ENCODE data around the gene LCMT2.

Gene LCMT2, protein sequence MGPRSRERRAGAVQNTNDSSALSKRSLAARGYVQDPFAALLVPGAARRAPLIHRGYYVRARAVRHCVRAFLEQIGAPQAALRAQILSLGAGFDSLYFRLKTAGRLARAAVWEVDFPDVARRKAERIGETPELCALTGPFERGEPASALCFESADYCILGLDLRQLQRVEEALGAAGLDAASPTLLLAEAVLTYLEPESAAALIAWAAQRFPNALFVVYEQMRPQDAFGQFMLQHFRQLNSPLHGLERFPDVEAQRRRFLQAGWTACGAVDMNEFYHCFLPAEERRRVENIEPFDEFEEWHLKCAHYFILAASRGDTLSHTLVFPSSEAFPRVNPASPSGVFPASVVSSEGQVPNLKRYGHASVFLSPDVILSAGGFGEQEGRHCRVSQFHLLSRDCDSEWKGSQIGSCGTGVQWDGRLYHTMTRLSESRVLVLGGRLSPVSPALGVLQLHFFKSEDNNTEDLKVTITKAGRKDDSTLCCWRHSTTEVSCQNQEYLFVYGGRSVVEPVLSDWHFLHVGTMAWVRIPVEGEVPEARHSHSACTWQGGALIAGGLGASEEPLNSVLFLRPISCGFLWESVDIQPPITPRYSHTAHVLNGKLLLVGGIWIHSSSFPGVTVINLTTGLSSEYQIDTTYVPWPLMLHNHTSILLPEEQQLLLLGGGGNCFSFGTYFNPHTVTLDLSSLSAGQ

DNA sequence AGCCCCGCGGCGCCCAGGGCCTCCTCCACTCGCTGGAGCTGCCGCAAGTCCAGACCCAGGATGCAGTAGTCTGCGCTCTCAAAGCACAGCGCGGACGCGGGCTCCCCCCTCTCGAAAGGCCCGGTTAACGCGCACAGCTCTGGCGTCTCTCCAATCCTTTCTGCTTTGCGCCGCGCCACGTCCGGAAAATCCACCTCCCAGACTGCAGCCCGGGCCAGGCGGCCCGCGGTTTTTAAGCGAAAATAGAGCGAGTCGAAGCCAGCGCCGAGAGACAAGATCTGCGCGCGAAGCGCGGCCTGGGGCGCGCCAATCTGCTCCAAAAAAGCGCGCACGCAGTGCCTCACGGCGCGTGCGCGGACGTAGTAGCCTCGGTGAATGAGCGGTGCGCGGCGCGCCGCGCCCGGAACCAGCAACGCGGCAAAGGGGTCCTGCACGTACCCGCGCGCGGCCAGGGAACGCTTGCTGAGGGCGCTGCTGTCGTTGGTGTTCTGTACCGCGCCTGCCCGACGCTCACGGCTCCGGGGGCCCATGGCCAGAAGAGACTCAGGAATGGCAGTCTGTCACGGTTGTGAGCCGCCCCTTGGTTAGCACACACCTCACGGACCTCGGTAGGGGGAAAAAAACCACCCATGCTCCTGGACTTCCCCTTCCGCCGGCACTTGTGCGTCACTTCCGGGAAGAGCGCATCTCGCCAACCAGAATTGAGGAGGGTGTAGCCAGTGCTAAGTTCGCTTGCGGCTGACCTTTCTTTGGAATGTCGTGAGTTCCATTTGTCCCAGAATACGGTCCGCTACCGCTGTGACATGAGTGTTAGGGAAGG is at the start of gene LCMT2:
LCMT2 (minus strand) TSS at position 614 of the 820 bp plus-strand sequence; CDS start at position 530, 84 bp downstream.
- DNase-seq (ENCODE audit: low read depth): peak; percentile 88

DNA sequence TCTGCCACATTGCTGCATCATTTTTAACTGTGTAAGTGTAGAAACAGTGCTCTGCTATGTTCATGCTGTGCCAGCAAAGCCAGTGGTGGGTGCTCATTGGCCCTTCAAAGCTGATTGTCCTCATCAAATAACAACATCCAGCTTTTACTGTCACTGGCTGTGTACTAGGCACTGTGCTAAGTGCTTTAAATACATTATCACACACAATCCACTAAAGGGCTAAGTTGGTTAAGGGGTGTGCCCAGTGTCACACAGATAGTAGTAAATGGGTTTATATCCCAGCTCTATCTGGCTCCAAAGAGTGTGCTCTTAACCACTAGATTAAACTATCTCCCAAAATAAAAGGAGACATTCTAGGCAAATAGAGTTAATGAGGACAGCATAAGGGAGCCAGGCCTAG is 48.2 kb upstream of the LCMT2 start:
- DNase-seq (ENCODE audit: low read depth): no peak

DNA sequence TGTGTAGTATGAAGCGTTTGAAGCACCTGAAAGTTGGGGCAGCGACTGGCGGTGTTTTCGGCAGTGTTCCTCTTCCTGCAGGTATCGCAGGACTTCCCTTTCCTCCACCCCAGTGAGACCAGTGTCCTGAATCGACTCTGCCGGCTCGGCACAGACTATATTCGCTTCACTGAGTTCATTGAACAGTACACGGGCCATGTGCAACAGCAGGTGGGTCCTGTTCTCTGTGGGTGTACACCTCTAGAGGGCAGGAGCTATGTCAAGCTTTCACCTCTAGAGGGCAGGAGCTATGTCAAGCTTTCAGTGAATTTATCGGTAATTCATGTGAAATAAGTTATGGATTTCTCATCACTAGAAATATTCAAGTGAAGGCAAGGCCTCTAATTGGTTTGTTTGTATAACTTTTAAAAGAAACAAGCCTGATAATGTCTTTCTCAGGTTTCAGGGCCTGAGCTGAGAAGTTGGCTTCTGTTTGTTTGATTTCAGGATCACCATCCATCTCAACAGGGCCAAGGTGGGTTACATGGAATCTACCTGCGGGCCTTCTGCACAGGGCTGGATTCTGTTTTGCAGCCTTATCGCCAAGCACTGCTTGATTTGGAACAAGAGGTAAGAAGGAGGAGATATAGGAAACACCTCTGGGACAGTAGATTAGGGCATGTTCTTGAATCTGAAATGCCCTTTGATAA is 45.8 kb upstream of the LCMT2 start:
- DNase-seq (ENCODE audit: low read depth): peak; percentile 5

DNA sequence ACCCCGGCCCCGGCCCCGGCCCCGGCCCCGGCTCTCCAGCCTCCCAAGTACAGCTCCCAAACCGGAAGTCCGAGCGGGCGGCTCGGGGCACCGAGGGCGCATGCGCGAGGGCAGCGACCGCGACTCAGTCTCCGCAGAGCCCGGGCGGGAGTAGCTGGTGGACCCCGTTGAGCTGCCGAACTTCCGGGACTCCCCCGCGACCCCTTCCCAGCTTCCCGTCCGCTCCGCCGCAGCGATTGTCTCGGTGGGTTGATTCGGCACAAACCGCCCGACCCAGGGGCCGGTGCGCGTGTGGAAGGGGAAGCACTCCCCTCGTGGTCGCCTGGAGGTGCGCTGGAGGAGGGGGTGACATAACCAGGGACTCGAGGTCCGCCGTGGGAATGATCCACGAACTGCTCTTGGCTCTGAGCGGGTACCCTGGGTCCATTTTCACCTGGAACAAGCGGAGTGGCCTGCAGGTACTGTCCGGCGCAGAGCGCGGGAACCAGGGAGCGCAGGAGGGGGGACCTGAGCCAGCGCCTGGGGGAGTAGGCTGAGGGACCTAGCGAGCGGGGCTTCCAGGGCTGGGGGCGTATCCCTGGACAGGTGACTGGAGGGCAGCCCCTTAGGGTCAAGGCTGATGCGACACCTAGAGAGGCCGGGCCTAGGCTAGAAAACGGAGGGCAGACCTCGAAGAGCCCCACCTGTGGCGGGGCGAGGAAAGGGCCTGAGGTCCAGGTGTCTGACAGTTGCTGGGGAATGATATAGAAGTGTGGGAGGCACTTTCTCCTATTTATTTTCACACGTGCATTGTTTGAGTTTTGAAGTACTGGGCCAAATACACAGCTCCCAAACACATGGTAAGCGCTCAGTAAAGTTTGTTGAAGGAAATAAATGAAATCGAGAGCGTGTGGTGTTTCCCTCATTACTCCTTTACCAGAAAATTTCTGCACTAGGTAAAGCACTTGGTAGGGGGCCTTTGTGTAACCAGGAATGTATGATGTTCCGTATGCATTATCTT is 40.9 kb upstream of the LCMT2 start, which contains the start of the genes TUBGCP4 and ZSCAN29:
TUBGCP4 (plus strand) TSS at position 127 of the 1,000 bp plus-strand sequence; CDS start at position 381, 254 bp downstream.
ZSCAN29 (minus strand) TSS at position 69 of the 1,000 bp plus-strand sequence. CDS start 1,130 bp downstream, outside the sequence.
- DNase-seq (ENCODE audit: low read depth): peak; percentile 75

DNA sequence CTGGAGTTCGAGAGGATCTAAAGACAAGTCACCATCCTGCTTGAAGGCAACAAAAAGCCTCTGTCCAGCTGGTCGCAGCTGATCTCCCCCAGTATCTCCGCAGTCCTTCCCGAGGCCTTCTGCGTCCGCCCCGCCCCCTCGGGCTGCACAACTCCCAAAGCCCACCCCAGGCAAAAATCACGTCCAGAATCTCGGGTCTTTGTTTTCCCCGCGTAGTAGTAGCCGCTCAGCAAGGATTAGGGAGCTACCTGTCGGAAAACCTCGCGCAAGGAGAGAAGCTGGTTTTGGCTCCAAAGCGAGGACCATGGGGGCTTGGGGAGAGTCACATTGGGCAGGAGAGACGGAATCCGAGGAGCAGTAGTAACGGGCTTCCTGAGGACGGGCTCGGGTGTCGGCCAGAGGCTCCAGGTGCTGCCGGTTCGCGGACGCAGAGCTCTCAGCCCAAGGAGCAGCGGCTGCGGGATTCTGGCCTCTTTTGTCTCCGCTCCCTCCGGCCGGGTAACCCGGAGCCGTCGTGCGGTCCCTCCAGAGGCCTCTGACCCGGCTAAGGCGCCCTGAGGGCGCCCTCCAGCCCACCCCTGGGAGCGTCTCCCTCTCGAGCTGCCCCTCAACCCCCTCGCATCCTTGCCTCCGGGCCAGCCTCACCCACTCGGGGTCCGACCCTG is 40.1 kb upstream of the LCMT2 start:
- DNase-seq (ENCODE audit: low read depth): no peak

DNA sequence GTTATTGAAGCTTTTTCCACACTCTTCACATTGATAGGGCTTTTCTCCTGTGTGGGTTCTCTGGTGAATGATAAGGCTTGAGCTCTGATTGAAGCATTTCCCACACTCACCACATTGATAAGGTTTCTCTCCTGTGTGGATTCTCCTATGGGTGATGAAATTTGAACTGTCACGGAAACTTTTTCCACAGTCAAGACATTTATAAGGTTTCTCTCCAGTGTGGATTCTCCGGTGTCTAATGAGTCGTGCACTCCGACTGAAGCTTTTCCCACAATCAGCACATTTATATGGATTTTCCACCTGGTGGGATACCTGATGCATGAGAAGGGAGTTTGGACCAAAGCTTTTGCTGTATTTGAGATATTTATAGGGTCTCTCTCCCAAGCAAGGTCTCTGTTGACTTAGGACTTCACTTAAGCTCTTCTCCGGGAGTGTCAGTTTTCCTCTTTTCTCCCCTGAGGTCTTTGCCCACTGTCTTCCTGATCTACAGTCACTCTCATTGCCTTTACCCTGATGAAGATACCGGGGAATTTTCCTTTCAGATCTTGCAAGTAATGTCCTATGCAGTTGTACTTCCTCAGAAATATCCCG is 31.0 kb upstream of the LCMT2 start:
- no peak for DNase-seq (ENCODE audit: low read depth)

- DNase-seq (ENCODE audit: low read depth): no peak
Measured at GRCh38 chr15:43360821-43361220, 30.4 kb upstream of the LCMT2 start.

DNA sequence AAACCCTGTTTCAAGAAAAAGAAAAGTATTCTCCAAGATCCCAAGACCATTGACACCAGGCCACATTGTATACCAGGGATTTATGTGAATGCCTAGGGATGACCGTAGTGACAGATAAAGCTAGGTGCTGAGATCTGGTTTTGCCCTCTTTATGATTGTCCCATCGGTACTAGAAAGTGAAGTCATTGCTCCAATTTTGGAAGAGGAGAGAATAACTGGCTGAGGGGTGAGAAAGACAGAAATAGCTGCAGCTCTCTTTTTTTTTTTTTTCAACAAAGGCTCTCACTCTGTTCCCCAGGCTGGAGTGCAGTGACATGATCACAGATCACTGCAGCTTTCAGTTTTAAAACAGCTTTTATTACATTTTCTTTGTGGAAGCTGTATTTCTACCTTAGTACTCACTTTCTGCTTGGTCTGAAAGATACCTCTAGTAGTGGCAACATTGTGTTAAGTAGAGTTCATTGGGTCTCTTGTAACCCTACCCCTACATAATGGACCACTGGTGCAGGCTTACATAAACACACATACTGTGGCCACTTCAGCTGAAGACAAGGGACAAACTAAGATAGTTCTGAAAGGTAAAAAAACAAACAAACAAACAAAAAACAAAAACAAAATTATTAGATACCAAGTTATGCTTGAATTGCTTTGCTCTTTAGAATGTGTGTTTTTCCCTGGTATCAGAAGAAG is 22.5 kb upstream of the LCMT2 start:
- DNase-seq (ENCODE audit: low read depth): no peak

GRCh38 chr15:43347114-43347513 is 16.7 kb upstream of the LCMT2 start:
- DNase-seq (ENCODE audit: low read depth): no peak

DNA sequence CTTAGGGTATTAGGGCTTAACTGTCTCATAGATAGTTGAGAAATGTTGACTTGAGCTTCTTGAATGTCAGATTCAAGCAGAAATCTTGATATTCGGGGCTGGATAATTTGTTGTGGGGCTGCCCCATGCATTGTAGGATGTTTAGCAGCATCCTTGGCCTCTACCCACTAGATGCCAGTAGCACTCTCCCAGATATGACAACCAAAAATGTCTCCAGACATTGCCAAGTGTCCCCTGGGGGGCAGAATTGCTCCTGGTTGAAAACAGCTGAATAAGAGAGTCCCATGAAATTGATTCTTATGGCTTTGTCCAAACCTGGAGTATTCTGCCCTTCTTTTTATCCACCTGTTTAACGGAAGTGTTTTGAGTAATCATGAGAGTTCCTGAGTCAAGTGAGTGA is 15.9 kb upstream of the LCMT2 start:
- DNase-seq (ENCODE audit: low read depth): no peak

DNA sequence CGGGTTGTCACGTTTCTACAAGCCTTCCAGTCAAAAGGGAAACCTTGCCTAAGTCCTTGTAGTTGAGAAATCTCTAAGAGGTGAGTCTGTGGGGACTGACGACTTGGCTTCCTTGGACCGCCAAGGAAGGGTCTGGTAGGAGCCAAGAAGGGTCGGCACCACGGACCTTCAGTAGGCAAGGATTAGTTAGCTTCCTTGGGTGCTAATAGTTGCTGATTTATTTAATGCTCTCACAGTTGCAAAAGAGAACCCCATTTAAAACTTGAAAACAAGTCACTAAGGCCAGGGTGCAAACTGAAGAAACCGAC is 361 bp upstream of the LCMT2 start:
- DNase-seq (ENCODE audit: low read depth): no peak

DNA sequence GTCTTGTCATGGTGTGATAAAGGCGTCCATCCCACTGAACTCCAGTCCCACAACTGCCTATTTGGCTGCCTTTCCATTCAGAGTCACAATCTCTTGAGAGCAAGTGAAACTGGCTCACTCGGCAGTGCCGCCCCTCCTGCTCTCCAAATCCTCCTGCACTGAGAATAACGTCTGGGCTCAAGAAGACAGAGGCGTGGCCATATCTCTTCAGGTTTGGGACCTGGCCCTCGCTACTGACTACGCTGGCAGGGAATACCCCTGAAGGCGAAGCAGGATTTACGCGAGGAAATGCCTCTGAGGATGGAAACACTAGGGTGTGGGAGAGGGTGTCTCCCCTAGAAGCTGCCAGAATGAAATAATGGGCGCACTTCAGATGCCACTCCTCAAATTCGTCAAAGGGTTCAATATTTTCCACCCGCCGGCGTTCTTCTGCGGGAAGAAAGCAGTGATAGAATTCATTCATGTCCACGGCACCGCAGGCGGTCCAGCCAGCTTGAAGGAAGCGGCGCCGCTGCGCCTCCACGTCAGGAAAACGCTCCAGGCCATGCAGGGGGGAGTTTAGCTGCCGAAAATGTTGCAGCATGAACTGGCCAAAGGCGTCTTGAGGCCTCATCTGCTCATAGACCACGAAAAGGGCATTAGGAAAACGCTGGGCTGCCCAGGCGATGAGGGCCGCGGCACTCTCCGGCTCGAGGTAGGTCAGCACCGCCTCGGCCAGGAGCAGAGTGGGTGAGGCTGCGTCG is 985 bp downstream of the LCMT2 start:
- no peak for DNase-seq (ENCODE audit: low read depth)

GRCh38 chr15:43325039-43325684 is 5.2 kb downstream of the LCMT2 start:
- no peak for DNase-seq (ENCODE audit: low read depth)

GRCh38 chr15:43318990-43319771 is 11.2 kb downstream of the LCMT2 start:
- DNase-seq (ENCODE audit: low read depth): no peak

DNA sequence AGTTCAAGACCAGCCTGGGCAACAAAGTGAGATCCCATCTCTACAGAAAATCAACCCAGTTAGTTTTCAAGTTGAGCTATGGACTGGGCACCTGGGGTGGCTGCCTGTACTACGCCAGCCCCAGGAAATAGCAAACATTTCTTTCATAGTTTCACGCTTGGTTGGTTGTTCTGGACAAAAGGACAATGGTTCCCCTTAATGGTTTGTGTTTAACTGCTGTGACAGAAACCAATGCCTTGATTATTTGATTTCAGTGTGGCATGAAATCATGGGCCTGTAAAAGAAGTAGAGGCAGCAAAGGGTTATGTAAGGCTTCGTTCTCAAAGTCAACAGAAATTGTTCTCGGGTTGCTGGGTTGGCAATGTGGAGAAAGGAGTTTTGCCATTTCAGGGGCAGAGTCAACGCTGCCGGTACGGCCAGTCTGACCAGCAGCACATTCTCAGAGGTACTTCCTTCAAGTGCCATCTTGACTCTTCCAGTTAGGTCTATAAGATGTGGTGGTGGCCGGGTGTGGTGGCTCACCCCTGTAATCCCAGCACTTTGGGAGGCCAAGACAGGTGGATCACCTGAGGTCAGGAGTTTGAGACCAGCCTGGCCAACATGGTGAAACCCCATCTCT is 12.7 kb downstream of the LCMT2 start:
- DNase-seq (ENCODE audit: low read depth): no peak

GRCh38 chr15:43316971-43317346 is 13.4 kb downstream of the LCMT2 start:
- no peak for DNase-seq (ENCODE audit: low read depth)

Measured in activated T-cell treated with anti-CD3 and anti-CD28 coated beads for 24 hours (primary cell).